Measurements from ENCODE around the gene KLHL7. TPM values are rescaled to one million over a fixed set of nuclear protein-coding genes. Genes with fewer than 3 reads are reported as not detected.

KLHL7 gene
- total RNA-seq, 1 experiment from 2014 or later = 43.8 TPM

- intact Hi-C loops (cut with micrococcal nuclease; ENCODE audit: unreplicated experiment) = no loop called here
- Histone ChIP-seq H3K4me1 (ENCODE audit: insufficient read depth, low read length, poor library complexity, severe bottlenecking) (peaks cover 21% of the 10 kb centered on the region), H3K27me3 (replicated peaks; ENCODE audit: insufficient read depth, low read depth, low read length, poor library complexity) (no peaks in the 10 kb centered on the region), H3K9me3 (ENCODE audit: low read depth, low read length, poor library complexity, severe bottlenecking) (no peaks in the 10 kb centered on the region), H3K36me3 (ENCODE audit: insufficient read depth, low read length, poor library complexity, severe bottlenecking) (no peaks in the 10 kb centered on the region), H3K27ac (ENCODE audit: low read depth, low read length, poor library complexity, severe bottlenecking) (no peak overlapping the region), H3K4me3 (ENCODE audit: low read depth, low read length, poor library complexity, severe bottlenecking) (no peak overlapping the region)
- no peak for TF ChIP-seq CTCF (conservative IDR thresholded peaks at IDR 0.05; ENCODE audit: low read depth, low read length)
- TF ChIP-seq EZH2 (IDR thresholded peaks at IDR 0.05; ENCODE audit: borderline replicate concordance, low read depth, low read length, poor library complexity, severe bottlenecking) = no peak
- POLR2A ChIA-PET (ENCODE audit: low non-redundant PET) = no interaction called here
- peak; percentile 53 for DNase-seq (ENCODE audit: low spot score)
- no TSS peak for BruUV-seq (replicated peaks)
- CTCF ChIA-PET = no interaction called here
Observed at GRCh38 chr7:23115991-23116390, 10.4 kb downstream of the KLHL7 start.

- intact Hi-C loops (cut with micrococcal nuclease; ENCODE audit: unreplicated experiment) = no loop called here
- Histone ChIP-seq H3K27me3 (replicated peaks; ENCODE audit: insufficient read depth, low read depth, low read length, poor library complexity) (no peaks in the 10 kb centered on the region), H3K36me3 (ENCODE audit: insufficient read depth, low read length, poor library complexity, severe bottlenecking) (no peaks in the 10 kb centered on the region), H3K4me1 (ENCODE audit: insufficient read depth, low read length, poor library complexity, severe bottlenecking) (peaks cover 21% of the 10 kb centered on the region), H3K27ac (ENCODE audit: low read depth, low read length, poor library complexity, severe bottlenecking) (no peak overlapping the region), H3K9me3 (ENCODE audit: low read depth, low read length, poor library complexity, severe bottlenecking) (no peaks in the 10 kb centered on the region), H3K4me3 (ENCODE audit: low read depth, low read length, poor library complexity, severe bottlenecking) (no peak overlapping the region)
- peak; percentile 79 for DNase-seq (ENCODE audit: low spot score)
- CTCF ChIA-PET = interaction anchor here (0.5 kb wide), 1 partner anchor 10 kb away, joined by 4 read pairs; no protein-coding TSS in a partner anchor
- TF ChIP-seq CTCF (conservative IDR thresholded peaks at IDR 0.05; ENCODE audit: low read depth, low read length) (no peak), EZH2 (IDR thresholded peaks at IDR 0.05; ENCODE audit: borderline replicate concordance, low read depth, low read length, poor library complexity, severe bottlenecking) (no peak)
- BruUV-seq (replicated peaks) = no TSS peak
- POLR2A ChIA-PET (ENCODE audit: low non-redundant PET) = no interaction called here
Observed at GRCh38 chr7:23117841-23118240, 12.3 kb downstream of the KLHL7 start.

GRCh38 chr7:23120106-23120505, 14.5 kb downstream of the KLHL7 start:
- CTCF ChIA-PET = no interaction called here
- no TSS peak for BruUV-seq (replicated peaks)

More at GRCh38 chr7:23120106-23120505, 14.5 kb downstream of the KLHL7 start:
- Histone ChIP-seq H3K4me1 (ENCODE audit: insufficient read depth, low read length, poor library complexity, severe bottlenecking) (peaks cover 21% of the 10 kb centered on the region), H3K36me3 (ENCODE audit: insufficient read depth, low read length, poor library complexity, severe bottlenecking) (peaks cover under 1% of the 10 kb centered on the region), H3K4me3 (ENCODE audit: low read depth, low read length, poor library complexity, severe bottlenecking) (no peak overlapping the region), H3K9me3 (ENCODE audit: low read depth, low read length, poor library complexity, severe bottlenecking) (no peaks in the 10 kb centered on the region), H3K27me3 (replicated peaks; ENCODE audit: insufficient read depth, low read depth, low read length, poor library complexity) (no peaks in the 10 kb centered on the region), H3K27ac (ENCODE audit: low read depth, low read length, poor library complexity, severe bottlenecking) (no peak overlapping the region)
- intact Hi-C loops (cut with micrococcal nuclease; ENCODE audit: unreplicated experiment) = no loop called here
- no peak for DNase-seq (ENCODE audit: low spot score)
- POLR2A ChIA-PET (ENCODE audit: low non-redundant PET) = no interaction called here
- TF ChIP-seq CTCF (conservative IDR thresholded peaks at IDR 0.05; ENCODE audit: low read depth, low read length) (no peak), EZH2 (IDR thresholded peaks at IDR 0.05; ENCODE audit: borderline replicate concordance, low read depth, low read length, poor library complexity, severe bottlenecking) (no peak)
